Thyroid gland (tissue), 4 donors: ENCODE data around the gene WFDC2. TPM values are rescaled to one million over a fixed set of nuclear protein-coding genes. Genes with fewer than 3 reads are reported as not detected.

ENCODE experiments used
- DNase-seq, 2 donors: peaks; one replicate each; pipeline ENCODE4 v3.0.0-alpha.2; 2019
- H3K27ac ChIP-seq, 3 donors: fragments of 200-600 bp; sonication (generic); 1 replicate in 2 of 3; 2 replicates in 1 of 3; pipeline ENCODE4 v1.5.1; 2016 to 2019; ENCODE audit warnings: mild to moderate bottlenecking in 1 of 3, moderate library complexity in 1 of 3
- H3K27me3 ChIP-seq: fragments of 200-600 bp; sonication (generic); one replicate; pipeline ENCODE4 v1.5.1; 2019
- H3K36me3 ChIP-seq, 2 donors: fragments of 200-600 bp; sonication (generic); one replicate each; pipeline ENCODE4 v1.5.1; 2016 to 2019
- H3K4me1 ChIP-seq, 2 donors: fragments of 200-600 bp; sonication (generic); one replicate each; pipeline ENCODE4 v1.5.1; 2017 to 2019
- H3K4me3 ChIP-seq, 3 donors: fragments of 200-600 bp; sonication (generic); replicated peaks in 1 of 3; 1 replicate in 2 of 3; 2 replicates in 1 of 3; pipeline ENCODE4 v1.5.1; 2016; ENCODE audit warnings: mild to moderate bottlenecking in 1 of 3
- H3K9me3 ChIP-seq: fragments of 200-600 bp; sonication (generic); one replicate; pipeline ENCODE4 v1.5.1; 2017
- CTCF ChIP-seq, 6 experiments: fragments of 200-600 bp in 3 of 6; fragments of 450-650 bp in 3 of 6; sonication (generic) in 3 of 6; IDR thresholded peaks; one replicate each; pipeline ENCODE4 v1.5.1; 2016 to 2019; ENCODE audit warnings: antibody characterized with exemption in 6 of 6, mild to moderate bottlenecking in 2 of 6, inconsistent platforms in 1 of 6, moderate library complexity in 1 of 6
- POLR2A ChIP-seq, 2 donors: fragments of 450-650 bp; IDR thresholded peaks; one replicate each; pipeline ENCODE4 v1.6.1; 2017; ENCODE audit warnings: antibody characterized with exemption in 2 of 2, mild to moderate bottlenecking in 2 of 2, moderate library complexity in 1 of 2
- WGBS, 2 donors: methylation state at CpG; one replicate each; pipeline ENCODE4 v1.1.5; 2017; 5-methylcytosine and 5-hydroxymethylcytosine counted together
- intact Hi-C: fragments of 100-400 bp; cut with DNase I; formaldehyde crosslinking; loops from one replicate; pipeline ENCODE4 v1.15.1; 2023
- microRNA-seq: library from miRNA; unstranded; fragments of <30 nt; microRNA quantifications from one replicate; pipeline ENCODE4, GENCODE V29; 2016
- small RNA-seq: library from RNA; depleted of rRNA; stranded (forward); fragments of <200 nt; gene quantifications from one replicate; pipeline ENCODE3, GENCODE V24; 2016
- total RNA-seq, 4 donors: library from RNA; depleted of rRNA; stranded (reverse); fragments of >200 nt; gene quantifications; one replicate each; pipeline ENCODE4 v1.2.3, GENCODE V29; 2016

The WFDC2 gene
- total RNA-seq, 4 donors from 2014 or later, result 109 to 163 (median 131) TPM

GRCh38 chr20:45515147-45515913 is 45.8 kb downstream of the WFDC2 start, which contains the start of gene SPINT3:
TSS of gene SPINT3 (minus strand) at chr20:45515622. CDS start at chr20:45515608, 14 bp downstream.
- TF ChIP-seq CTCF (IDR thresholded peaks at IDR 0.05) (no peak), POLR2A (IDR thresholded peaks at IDR 0.05) (no peak)
- H3K4me1 ChIP-seq, result peaks cover 6 to 10% of the 10 kb centered on the region in 2 donors
- no peaks in the 10 kb centered on the region for H3K9me3 ChIP-seq
- no peaks in the 10 kb centered on the region for H3K36me3 ChIP-seq
- no peak within 1 kb of the TSS for H3K27ac ChIP-seq
- no peak within 1 kb of the TSS for H3K4me3 ChIP-seq
- intact Hi-C loops, result no loop called here
- H3K27me3 ChIP-seq, result no peaks in the 10 kb centered on the region
- DNase-seq, result peak; percentile 1 to 7
- WGBS, 2 donors, result 81 to 84% methylated on average over 5 of the region's 5 CpGs

DNA sequence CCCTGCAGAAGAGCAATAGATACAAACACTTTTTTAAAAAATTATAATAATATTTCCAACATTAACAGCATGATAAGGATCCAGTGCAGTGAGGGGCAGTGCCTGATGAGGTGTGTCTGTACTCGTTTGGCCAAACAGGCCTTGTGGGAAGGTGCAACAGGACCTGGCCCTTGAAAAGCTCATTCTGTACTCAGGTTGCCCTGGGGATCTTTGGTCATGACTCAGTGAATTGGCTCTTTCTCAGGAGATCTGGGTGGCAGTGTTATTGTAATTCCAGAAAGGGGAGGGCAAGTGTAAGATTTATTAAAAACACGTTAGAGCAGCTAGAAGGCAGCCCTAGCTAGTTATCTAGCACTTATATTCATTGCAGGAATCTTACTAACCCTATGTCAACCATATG is 48.7 kb downstream of the WFDC2 start:
- H3K36me3 ChIP-seq, result no peaks in the 10 kb centered on the region
- DNase-seq, result peak; percentile 83
- 27 to 36% methylated on average over 2 of the region's 2 CpGs for WGBS, 2 donors
- intact Hi-C loops, result no loop called here
- peak overlapping the region in 2 of 3 donors; percentile 30 to 82 for H3K27ac ChIP-seq
- no peak overlapping the region for H3K4me3 ChIP-seq
- peaks cover 6 to 10% of the 10 kb centered on the region in 2 donors for H3K4me1 ChIP-seq
- no peaks in the 10 kb centered on the region for H3K27me3 ChIP-seq
- TF ChIP-seq POLR2A (IDR thresholded peaks at IDR 0.05), result no peak
- TF ChIP-seq CTCF (IDR thresholded peaks at IDR 0.05), result no peak
- H3K9me3 ChIP-seq, result no peaks in the 10 kb centered on the region

DNA sequence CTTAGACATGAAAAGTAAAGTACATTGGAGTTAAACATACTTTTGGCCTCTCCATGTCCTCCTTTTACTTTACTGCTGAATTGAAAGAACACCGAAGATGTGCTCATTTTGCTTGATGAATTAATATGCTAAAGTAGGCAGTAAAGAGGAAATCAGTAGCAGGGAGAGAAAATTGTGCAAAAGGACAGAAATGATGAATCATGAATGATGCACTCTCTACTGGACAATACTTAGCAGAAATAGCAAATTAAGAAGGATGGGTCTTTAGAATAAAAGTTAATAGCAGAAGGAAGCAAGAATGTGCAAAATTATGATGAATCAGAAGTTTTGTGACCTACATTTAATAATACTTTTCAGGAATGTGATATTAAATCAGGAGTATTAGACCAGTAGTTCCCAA is 54.3 kb downstream of the WFDC2 start:
- Histone ChIP-seq H3K27me3 (no peaks in the 10 kb centered on the region), H3K36me3 (no peaks in the 10 kb centered on the region), H3K4me1 (peaks cover 0 to 2% of the 10 kb centered on the region in 2 donors), H3K9me3 (no peaks in the 10 kb centered on the region), H3K27ac (no peak overlapping the region), H3K4me3 (no peak overlapping the region)
- intact Hi-C loops, result no loop called here
- no peak for TF ChIP-seq CTCF (IDR thresholded peaks at IDR 0.05)
- TF ChIP-seq POLR2A (IDR thresholded peaks at IDR 0.05), result no peak
- DNase-seq, result no peak
- 77 to 88% methylated on average over 1 of the region's 1 CpG for WGBS, 2 donors

GRCh38 chr20:45527294-45527693 is 57.7 kb downstream of the WFDC2 start:
- H3K27me3 ChIP-seq, result no peaks in the 10 kb centered on the region
- no peak for TF ChIP-seq CTCF (IDR thresholded peaks at IDR 0.05)
- TF ChIP-seq POLR2A (IDR thresholded peaks at IDR 0.05), result no peak
- H3K4me3 ChIP-seq, result no peak overlapping the region
- H3K27ac ChIP-seq, result no peak overlapping the region
- intact Hi-C loops, result no loop called here
- H3K9me3 ChIP-seq, result no peaks in the 10 kb centered on the region
- 81 to 83% methylated on average over 4 of the region's 4 CpGs for WGBS, 2 donors
- no peaks in the 10 kb centered on the region for H3K4me1 ChIP-seq
- H3K36me3 ChIP-seq, result no peaks in the 10 kb centered on the region
- no peak for DNase-seq

Small RNA genes lying within 50 kb of the gene (microRNA-seq; reads per million reads assigned to microRNA genes)
- not detected for gene MIR6812

Small RNA genes lying within 50 kb of the gene (small RNA-seq; reads per million reads assigned to genes)
- not detected for gene MIR6812

Other genes starting within 250 kb of the WFDC2 start
- gene SEMG2, start 248.4 kb upstream of the WFDC2 start, total RNA-seq, result not detected
- 10 to 100 TPM in 3 of 4 donors, 1 to 10 TPM in 1; 3.0 to 52.4 (median 39.6) TPM for gene SLPI, start 215.2 kb upstream of the WFDC2 start, total RNA-seq
- gene RBPJL, start 162.9 kb upstream of the WFDC2 start, total RNA-seq, result not detected
- gene MATN4, start 161.5 kb upstream of the WFDC2 start, total RNA-seq, result 1 to 10 TPM in 1 of 4 donors, not detected in 3; 1.2 TPM
- gene SDC4, start 121.3 kb upstream of the WFDC2 start, total RNA-seq, result 100 to 1,000 TPM in 1 of 4 donors, 10 to 100 TPM in 3; 35.5 to 101 (median 63.3) TPM
- 10 to 100 TPM; 52.7 to 86.1 (median 76.6) TPM for gene SYS1, start 106.6 kb upstream of the WFDC2 start, total RNA-seq
- gene TP53TG5, start 91.4 kb upstream of the WFDC2 start, total RNA-seq, result not detected
- 10 to 100 TPM; 12.1 to 47.4 (median 20.9) TPM for gene DBNDD2, start 61.5 kb upstream of the WFDC2 start, total RNA-seq
- 100 to 1,000 TPM in 3 of 4 donors, 10 to 100 TPM in 1; 85.0 to 122 (median 114) TPM for gene PIGT, start 53.6 kb upstream of the WFDC2 start, total RNA-seq
- gene SPINT3, start 45.9 kb downstream of the WFDC2 start, total RNA-seq, result not detected
- gene WFDC6, start 69.7 kb downstream of the WFDC2 start, total RNA-seq, result not detected
- gene EPPIN, start 77.6 kb downstream of the WFDC2 start, total RNA-seq, result 1 to 10 TPM in 3 of 4 donors, under 1 TPM in 1; 0.45 to 4.2 (median 1.7) TPM
- gene WFDC8, start 109.5 kb downstream of the WFDC2 start, total RNA-seq, result 1 to 10 TPM in 1 of 4 donors, under 1 TPM in 1, not detected in 2; 0.78 to 1.3 TPM
- gene WFDC10A, start 160.0 kb downstream of the WFDC2 start, total RNA-seq, result not detected
- not detected for gene WFDC9, start 161.5 kb downstream of the WFDC2 start, total RNA-seq
- gene WFDC11, start 200.5 kb downstream of the WFDC2 start, total RNA-seq, result not detected
- gene WFDC13, start 232.3 kb downstream of the WFDC2 start, total RNA-seq, result not detected
- gene WFDC10B, start 235.3 kb downstream of the WFDC2 start, total RNA-seq, result not detected